ENCODE measurements around the gene KRTAP5-4.
"Not testable (repeated sequence)": the region's sequence is repeated elsewhere in the genome, so short reads cannot be mapped to it uniquely, and the experiment has no call there.

The KRTAP5-4 gene

GRCh38 chr11:1622086-1622485, at the start of gene KRTAP5-4:
TSS of gene KRTAP5-4 (minus strand) at chr11:1622138. CDS start at chr11:1622093, 45 bp downstream.
- DNase-seq (ENCODE audit: low read depth), result no peak

DNA sequence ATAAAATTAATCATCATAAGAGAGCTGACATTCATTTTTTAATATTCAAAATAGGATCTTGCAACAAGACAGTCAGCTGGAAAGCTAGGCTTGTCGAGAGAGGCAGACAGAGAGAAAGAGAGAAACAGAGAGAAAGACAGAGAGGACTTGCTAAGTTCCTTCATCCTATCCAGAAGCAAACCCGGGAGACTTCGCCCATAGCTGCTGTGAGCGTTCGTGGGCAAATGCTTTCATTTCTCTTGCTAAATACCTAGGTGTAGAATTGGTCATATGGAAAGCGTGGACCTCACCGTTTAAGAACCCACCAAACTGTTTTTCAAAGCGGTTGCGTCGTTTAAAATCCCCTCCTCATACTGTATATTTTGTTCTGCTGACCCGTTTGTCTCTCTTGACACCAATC, 49.7 kb upstream of the KRTAP5-4 start:
- no peak for DNase-seq (ENCODE audit: low read depth)

GRCh38 chr11:1670905-1671371, 49.0 kb upstream of the KRTAP5-4 start:
- DNase-seq (ENCODE audit: low read depth), result no peak

DNA sequence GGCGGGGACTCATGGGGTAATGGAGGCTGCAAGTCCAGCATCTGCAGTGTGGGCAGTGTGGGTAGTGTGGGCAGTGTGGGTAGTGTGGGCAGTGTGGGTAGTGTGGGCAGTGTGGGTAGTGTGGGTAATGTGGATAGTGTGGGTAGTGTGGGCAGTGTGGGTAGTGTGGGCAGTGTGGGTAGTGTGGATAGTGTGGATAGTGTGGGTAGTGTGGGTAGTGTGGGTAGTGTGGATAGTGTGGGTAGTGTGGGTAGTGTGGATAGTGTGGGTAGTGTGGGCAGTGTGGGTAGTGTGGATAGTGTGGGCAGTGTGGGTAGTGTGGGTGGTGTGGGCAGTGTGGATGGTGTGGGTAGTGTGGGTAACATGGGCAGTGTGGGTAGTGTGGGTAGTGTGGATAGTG, 48.5 kb upstream of the KRTAP5-4 start:
- DNase-seq (ENCODE audit: low read depth), result not testable (repeated sequence)

DNA sequence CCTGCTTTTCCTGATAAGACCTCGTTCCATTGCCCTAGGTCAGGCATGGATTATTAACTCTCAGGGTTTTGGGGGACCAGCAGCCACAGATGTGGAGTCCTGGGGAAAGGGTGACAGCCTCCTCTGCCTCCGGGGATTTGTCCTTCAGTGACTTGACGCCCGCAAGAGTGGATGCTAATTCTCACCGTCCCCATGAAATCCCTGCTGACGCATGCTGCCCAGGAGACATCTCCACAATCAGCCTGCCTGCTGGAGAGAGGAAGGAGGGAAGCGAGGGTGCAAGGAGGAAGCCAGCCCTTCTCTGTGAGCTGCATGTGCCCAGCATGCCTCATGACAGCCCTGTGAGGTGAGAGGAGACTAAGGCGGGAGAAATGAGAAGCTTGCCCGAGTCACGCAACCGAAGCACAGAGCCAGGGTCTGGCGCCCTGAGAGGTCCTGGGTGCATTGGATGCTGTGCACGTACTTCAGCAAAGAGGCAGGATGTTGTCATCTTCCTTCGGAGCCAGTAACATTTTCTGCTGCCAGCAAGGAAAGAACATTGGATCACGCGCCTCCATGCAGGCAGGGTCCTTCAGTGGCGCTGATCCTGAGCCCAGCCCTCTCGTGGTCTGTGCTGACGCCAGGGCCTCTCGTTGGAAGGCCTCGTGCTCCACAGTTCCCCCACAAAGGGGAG, 47.7 kb upstream of the KRTAP5-4 start:
- DNase-seq (ENCODE audit: low read depth), result no peak

- DNase-seq (ENCODE audit: low read depth), result no peak
These were observed 47.1 kb upstream of the KRTAP5-4 start for GRCh38 chr11:1668911-1669473.

- DNase-seq (ENCODE audit: low read depth), result no peak
These were observed 46.0 kb upstream of the KRTAP5-4 start for GRCh38 chr11:1667906-1668305.

DNA sequence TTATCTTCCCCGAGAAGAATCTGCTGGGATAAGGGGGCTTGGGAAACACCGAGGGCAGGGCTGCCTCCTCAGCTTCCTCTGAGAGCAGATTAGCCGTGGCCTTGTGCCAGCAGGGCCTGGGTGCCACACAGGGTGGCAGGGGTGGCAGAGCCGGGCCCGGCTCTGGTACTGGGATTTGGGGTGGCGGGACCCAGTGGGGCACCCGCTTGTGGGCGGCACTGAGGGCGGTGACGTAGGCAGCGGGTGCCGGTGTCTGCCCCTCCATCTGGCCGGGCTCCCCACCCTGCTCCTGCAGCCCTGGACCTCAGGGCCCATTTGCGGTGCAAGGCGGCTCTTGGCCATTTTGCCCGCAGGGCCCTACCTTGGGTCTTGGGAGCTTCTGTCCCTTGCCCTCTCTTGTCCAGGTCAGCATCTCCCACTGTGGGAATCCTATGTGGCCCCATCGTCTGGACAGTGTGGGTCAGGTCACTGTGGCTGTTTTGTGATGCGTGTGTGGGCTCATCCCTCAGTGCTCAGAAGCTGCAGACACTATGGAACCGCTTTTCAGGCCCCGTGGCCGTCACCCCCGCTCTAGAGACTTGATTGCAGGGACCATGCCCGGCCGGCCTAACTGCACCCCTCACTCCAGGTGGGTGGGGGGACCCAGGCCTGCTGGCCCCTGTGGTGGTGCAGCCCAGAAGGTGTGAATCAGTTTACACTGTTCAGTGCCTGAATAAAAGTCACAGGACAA, 45.3 kb upstream of the KRTAP5-4 start:
- no peak for DNase-seq (ENCODE audit: low read depth)

DNA sequence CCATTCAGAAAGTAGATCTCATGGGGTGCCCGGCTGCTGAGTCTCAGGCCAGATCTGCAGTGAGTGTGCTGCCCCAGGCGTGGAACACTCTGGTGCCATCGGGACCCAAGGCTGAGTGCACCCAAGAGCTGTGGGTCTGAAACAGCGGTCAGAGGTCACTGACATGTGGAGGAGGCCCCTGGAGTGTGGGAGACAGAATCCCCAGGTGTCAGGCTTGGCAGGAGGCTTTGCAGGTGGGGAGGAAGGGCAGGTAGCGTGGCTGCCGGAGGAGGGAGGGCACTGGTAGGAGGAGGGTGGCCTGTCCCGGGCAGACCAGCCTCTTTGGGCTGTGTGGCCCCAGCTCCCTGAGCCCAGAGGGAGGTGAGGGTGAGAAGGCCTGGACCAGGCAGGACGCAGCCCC, 43.4 kb upstream of the KRTAP5-4 start:
- DNase-seq (ENCODE audit: low read depth), result no peak

DNA sequence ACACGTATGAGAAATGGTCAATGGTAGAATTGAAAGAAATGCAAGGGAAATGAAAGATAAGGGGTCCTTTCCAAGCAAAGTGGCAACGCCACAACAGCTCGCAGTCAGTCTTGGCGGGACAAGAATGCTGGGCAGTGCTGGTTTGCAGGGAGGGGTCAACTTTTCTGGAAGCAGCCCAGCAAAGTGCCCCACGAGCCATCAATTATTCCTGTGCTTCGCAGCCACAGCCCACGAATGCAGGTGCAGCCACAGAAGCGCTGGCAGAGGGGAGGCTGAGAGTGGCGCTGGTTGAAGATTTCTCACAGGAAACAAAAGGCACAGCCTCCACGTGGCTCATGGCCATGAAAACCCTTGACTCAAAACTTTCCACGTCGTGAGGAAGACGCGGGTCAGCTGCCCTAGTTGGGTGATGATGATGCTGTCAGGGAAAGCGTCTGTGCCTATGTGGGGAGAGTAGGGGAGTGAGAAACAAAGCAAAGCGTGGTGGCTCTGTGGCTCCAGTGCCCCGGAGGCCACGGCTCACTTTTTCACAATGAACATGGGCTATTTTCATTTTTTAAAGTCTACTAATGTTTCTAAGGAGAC, 40.9 kb upstream of the KRTAP5-4 start:
- not testable (repeated sequence) for DNase-seq (ENCODE audit: low read depth)

DNA sequence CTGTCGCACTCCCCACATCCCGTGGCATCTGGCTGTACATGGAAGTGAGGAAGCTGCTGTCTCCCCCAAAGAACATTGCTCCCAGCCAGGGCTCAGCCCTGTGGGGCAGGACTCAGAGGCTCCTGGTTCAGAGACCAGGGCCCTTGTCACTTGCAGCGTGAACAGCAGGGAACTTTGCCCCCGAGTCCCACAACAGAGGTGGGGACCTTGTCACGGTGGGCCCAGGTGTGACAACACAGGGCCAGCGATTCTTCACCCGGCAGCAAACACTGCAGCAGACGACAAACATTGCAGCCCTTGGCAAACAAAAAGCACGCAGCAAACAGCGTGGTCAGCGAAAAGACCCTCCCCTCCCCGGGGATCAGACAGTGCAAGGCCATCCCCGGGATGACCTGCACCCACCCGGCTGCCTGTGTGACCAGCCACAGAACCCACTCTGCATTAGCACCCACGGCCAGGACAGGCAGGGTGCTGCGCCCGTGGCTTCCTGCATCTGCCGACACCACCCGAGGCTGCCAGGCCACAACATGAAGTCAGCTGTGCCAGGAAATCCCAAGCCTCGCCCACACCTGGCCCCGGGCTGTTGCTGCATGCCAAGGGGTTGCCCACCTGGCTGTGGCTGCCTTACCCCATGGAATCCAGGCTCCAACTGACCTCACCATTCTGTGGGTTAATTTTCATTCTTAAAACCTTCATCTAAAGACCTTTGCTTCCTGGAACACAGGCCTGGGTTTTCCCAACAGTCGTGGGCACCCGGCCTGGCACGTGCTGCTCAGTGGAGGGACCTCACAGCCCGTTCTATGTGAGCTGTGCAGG, 39.7 kb upstream of the KRTAP5-4 start:
- not testable (repeated sequence) for DNase-seq (ENCODE audit: low read depth)

DNA sequence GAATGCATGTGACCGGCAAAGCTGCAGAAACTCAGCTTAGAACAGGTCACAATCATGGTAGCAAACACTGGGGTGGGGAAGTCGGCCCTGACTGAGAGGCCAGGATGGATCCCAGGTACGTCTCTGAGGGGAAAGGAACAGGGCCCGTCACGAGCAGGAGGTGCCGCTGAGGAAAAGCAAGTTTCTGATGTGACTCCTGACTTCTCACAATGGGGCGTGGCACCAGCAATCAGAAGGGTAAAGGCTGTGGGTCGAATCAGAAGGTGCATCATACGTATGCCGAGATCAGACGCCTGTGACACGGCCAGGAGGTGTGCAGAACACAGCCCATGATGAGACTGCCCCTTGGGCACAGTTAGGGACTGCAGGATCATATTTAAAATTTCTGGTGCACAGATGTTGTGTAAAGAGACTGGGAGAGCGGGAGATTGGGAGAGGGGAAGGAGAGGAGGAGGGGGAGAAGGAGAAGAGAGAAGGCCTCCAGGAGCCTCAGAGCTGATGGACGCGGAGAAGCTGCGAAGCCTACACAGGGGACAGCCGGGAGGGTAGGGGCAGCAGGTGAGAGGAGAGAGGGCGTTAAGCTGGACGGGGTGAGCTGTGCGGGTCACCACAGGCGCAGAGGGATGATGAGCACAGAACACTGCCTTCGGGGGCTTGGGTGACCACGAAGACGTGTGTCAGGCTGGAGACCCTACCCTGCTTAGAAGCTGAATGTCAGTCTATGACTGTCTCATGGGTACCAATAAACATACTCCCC, 38.4 kb upstream of the KRTAP5-4 start:
- no peak for DNase-seq (ENCODE audit: low read depth)

DNA sequence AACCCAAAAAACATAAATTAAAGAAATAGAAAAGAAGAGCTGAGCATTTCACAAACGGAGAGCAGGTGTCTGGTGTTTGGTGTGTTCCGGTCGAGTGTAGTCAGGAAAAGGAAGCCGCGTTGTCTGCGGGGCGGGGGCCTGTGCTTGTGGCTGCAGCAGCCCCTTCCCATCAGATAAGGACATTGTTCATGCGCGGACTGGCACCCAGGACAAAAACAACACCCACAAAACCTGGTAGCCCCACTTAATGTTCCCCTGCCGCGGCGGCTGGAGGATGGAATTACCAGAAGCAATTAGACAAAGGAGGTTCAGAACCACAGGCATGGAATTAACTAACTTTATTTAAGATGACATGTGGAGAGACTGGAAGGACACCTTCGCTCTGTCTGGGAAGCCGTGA, 37.6 kb upstream of the KRTAP5-4 start:
- DNase-seq (ENCODE audit: low read depth), result no peak

- no peak for DNase-seq (ENCODE audit: low read depth)
These were observed 34.7 kb upstream of the KRTAP5-4 start for GRCh38 chr11:1656670-1657069.

DNA sequence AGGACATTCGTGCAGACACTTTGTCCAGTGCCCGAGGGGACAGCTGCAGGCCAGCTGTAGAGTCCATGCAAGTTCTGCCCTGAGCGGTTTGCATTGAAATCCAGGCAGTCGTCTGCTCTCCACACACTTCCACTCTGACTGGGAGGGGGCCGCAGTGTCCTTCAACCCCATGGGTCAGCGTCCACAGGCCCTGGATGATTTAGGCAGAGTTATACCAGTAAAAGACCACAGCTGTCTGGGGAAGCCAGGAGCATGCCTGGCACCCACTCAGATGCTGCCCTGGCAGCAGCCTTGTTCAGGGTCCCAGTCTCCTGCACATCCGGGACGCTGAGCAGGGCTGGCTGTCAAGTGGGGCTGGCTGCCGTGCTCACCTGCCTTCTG, 34.1 kb upstream of the KRTAP5-4 start:
- no peak for DNase-seq (ENCODE audit: low read depth)

GRCh38 chr11:1655168-1656060, 33.5 kb upstream of the KRTAP5-4 start:
- DNase-seq (ENCODE audit: low read depth), result no peak

GRCh38 chr11:1654388-1655167, 32.6 kb upstream of the KRTAP5-4 start:
- DNase-seq (ENCODE audit: low read depth), result no peak

- no peak for DNase-seq (ENCODE audit: low read depth)
These were observed 31.8 kb upstream of the KRTAP5-4 start for GRCh38 chr11:1653541-1654387.

All from GM04504 (cell line).